ENCODE data around the gene CTNNBL1. TPM values are rescaled to one million over a fixed set of nuclear protein-coding genes. Genes with fewer than 3 reads are reported as not detected.
A peak's percentile ranks its signal among the peaks of the same experiment; 100 is the strongest.

CTNNBL1 gene
- total RNA-seq, 1 experiment from 2014 or later = 64.4 TPM

- no peak overlapping the region for H3K4me3 Mint-ChIP-seq
- CTCF ChIA-PET = interaction anchor here (0.7 to 1.0 kb wide), 2 partner anchors 11 to 140 kb away, joined by 3 read pairs; no protein-coding TSS in a partner anchor
- peak; percentile 69 for ATAC-seq
- DNase-seq (ENCODE audit: low spot score) = peak; percentile 20
- peaks cover 5% of the 10 kb centered on the region for H3K9me3 Mint-ChIP-seq
- peaks cover 16% of the 10 kb centered on the region for H3K36me3 Mint-ChIP-seq
- no peak for TF ChIP-seq ATF1 (CRISPR knock-in tag; IDR thresholded peaks at IDR 0.05)
- no peak for TF ChIP-seq ZNF671 (CRISPR knock-in tag; IDR thresholded peaks at IDR 0.05)
- no peak for TF ChIP-seq FOXK1 (CRISPR knock-in tag; IDR thresholded peaks at IDR 0.05)
- no peak for TF ChIP-seq E2F4 (CRISPR knock-in tag; IDR thresholded peaks at IDR 0.05; ENCODE audit: borderline replicate concordance, low read depth)
- TF ChIP-seq ZNF232 (CRISPR knock-in tag; IDR thresholded peaks at IDR 0.05) = no peak
- TF ChIP-seq CTCF (IDR thresholded peaks at IDR 0.05) = no peak
- no peak for TF ChIP-seq ELF4 (CRISPR knock-in tag; IDR thresholded peaks at IDR 0.05; ENCODE audit: low read depth)
- TF ChIP-seq ZNF263 (CRISPR knock-in tag; IDR thresholded peaks at IDR 0.05; ENCODE audit: low read depth) = no peak
- no peak for TF ChIP-seq SMAD3 (CRISPR knock-in tag; IDR thresholded peaks at IDR 0.05; ENCODE audit: borderline replicate concordance)
- no peak for TF ChIP-seq ZNF219 (CRISPR knock-in tag; IDR thresholded peaks at IDR 0.05; ENCODE audit: borderline replicate concordance)
- peak overlapping the region; percentile 72 for H3K27ac Mint-ChIP-seq
- POLR2A ChIA-PET = no interaction called here
- H3K27me3 Mint-ChIP-seq (ENCODE audit: low read depth) = no peaks in the 10 kb centered on the region
- H3K4me1 Mint-ChIP-seq = peaks cover 9% of the 10 kb centered on the region
Measured at GRCh38 chr20:37786043-37786442, 92.2 kb downstream of the CTNNBL1 start.

- H3K27me3 Mint-ChIP-seq (ENCODE audit: low read depth) = no peaks in the 10 kb centered on the region
- peaks cover 29% of the 10 kb centered on the region for H3K36me3 Mint-ChIP-seq
- CTCF ChIA-PET = no interaction called here
- H3K9me3 Mint-ChIP-seq = peaks cover 18% of the 10 kb centered on the region
- no peak for TF ChIP-seq FOXJ3 (CRISPR knock-in tag; IDR thresholded peaks at IDR 0.05; ENCODE audit: borderline replicate concordance)
- no peak for TF ChIP-seq GTF2I (CRISPR knock-in tag; conservative IDR thresholded peaks at IDR 0.05)
- TF ChIP-seq PREB (CRISPR knock-in tag; IDR thresholded peaks at IDR 0.05; ENCODE audit: borderline replicate concordance) = no peak
- no peak overlapping the region for H3K4me3 Mint-ChIP-seq
- POLR2A ChIA-PET = no interaction called here
- DNase-seq (ENCODE audit: low spot score) (no peak), ATAC-seq (no peak)
- peaks cover 9% of the 10 kb centered on the region for H3K4me1 Mint-ChIP-seq
- H3K27ac Mint-ChIP-seq = no peak overlapping the region
Measured at GRCh38 chr20:37789408-37789807, 95.6 kb downstream of the CTNNBL1 start.

GRCh38 chr20:37790900-37791299 lies 97.1 kb downstream of the CTNNBL1 start:
- H3K27me3 Mint-ChIP-seq (ENCODE audit: low read depth) = no peaks in the 10 kb centered on the region
- POLR2A ChIA-PET = interaction anchor here (0.6 kb wide), 1 partner anchor 215 kb away, joined by 3 read pairs; no protein-coding TSS in a partner anchor
- H3K4me3 Mint-ChIP-seq = no peak overlapping the region
- peaks cover 29% of the 10 kb centered on the region for H3K36me3 Mint-ChIP-seq
- no peak overlapping the region for H3K27ac Mint-ChIP-seq
- CTCF ChIA-PET = no interaction called here
- DNase-seq (ENCODE audit: low spot score) (no peak), ATAC-seq (no peak)
- TF ChIP-seq ZNF416 (CRISPR knock-in tag; IDR thresholded peaks at IDR 0.05) (no peak), ZNF219 (CRISPR knock-in tag; IDR thresholded peaks at IDR 0.05; ENCODE audit: borderline replicate concordance) (no peak), SMAD4 (CRISPR knock-in tag; IDR thresholded peaks at IDR 0.05) (no peak)
- H3K4me1 Mint-ChIP-seq = peaks cover 2% of the 10 kb centered on the region
- peaks cover 18% of the 10 kb centered on the region for H3K9me3 Mint-ChIP-seq

GRCh38 chr20:37796121-37796520 lies 102.3 kb downstream of the CTNNBL1 start:
- POLR2A ChIA-PET = interaction anchor here (0.7 kb wide), 1 partner anchor 20 kb away, joined by 7 read pairs; no protein-coding TSS in a partner anchor
- peaks cover 12% of the 10 kb centered on the region for H3K36me3 Mint-ChIP-seq
- no peak for TF ChIP-seq HMGXB4 (CRISPR knock-in tag; IDR thresholded peaks at IDR 0.05)
- no peak for TF ChIP-seq AR (CRISPR knock-in tag; IDR thresholded peaks at IDR 0.05)
- TF ChIP-seq ERG (CRISPR knock-in tag; IDR thresholded peaks at IDR 0.05) = no peak
- no peak for TF ChIP-seq MAX (CRISPR knock-in tag; IDR thresholded peaks at IDR 0.05)

More at GRCh38 chr20:37796121-37796520, 102.3 kb downstream of the CTNNBL1 start:
- Mint-ChIP-seq H3K4me1 (no peaks in the 10 kb centered on the region), H3K4me3 (no peak overlapping the region), H3K9me3 (peaks cover 13% of the 10 kb centered on the region), H3K27me3 (ENCODE audit: low read depth) (no peaks in the 10 kb centered on the region), H3K27ac (no peak overlapping the region)
- DNase-seq (ENCODE audit: low spot score) = no peak
- no peak for ATAC-seq
- CTCF ChIA-PET = interaction anchor here (0.6 to 2.2 kb wide), 3 partner anchors 135 to 232 kb away, joined by 3 to 10 read pairs (median 4); no protein-coding TSS in a partner anchor
